HG03521 (cell line): ENCODE measurements around the gene MINDY4.

Experiments
- ATAC-seq: cut with Tn5 transposase; IDR thresholded peaks from one replicate; pipeline ENCODE4 v1.9.1; 2021; ENCODE audit warnings: mild to moderate bottlenecking, moderate library complexity; ENCODE audit not compliant: unreplicated experiment

MINDY4 gene

GRCh38 chr7:30741289-30741688 lies 29.9 kb upstream of the MINDY4 start:
- ATAC-seq: no peak

- ATAC-seq: no peak
Measured at GRCh38 chr7:30743371-30744074, 27.7 kb upstream of the MINDY4 start.

GRCh38 chr7:30744075-30744417 lies 27.2 kb upstream of the MINDY4 start:
- no peak for ATAC-seq

GRCh38 chr7:30745261-30745941 lies 25.8 kb upstream of the MINDY4 start:
- no peak for ATAC-seq

GRCh38 chr7:30750010-30750409 lies 21.2 kb upstream of the MINDY4 start:
- no peak for ATAC-seq

GRCh38 chr7:30750683-30751650 lies 20.2 kb upstream of the MINDY4 start:
- ATAC-seq: no peak

- ATAC-seq: no peak
Measured at GRCh38 chr7:30751696-30752273, 19.4 kb upstream of the MINDY4 start, which contains the start of gene INMT. Gene INMT (plus strand): TSS chr7:30752135. CDS start chr7:30752151, 16 bp downstream.

DNA sequence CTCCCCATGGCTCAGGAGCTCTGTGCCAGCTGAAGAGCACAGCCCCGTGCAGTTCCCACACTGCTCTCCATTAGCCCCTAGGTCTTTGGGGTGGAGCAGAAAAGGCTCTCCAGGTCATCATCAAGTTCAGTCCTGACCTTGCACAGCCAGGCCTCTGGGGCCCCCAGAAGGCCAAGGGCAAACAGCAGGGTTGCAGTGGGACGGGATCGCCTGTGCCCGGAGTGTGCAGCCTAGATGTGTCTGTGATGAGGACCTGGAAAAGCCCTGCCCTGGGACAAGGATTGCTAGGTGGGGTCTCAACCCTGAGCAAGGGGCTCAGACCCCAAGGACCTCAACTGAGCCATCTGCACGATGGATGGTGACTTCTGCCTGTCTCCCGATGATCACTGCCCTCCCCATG lies 18.7 kb upstream of the MINDY4 start:
- no peak for ATAC-seq

DNA sequence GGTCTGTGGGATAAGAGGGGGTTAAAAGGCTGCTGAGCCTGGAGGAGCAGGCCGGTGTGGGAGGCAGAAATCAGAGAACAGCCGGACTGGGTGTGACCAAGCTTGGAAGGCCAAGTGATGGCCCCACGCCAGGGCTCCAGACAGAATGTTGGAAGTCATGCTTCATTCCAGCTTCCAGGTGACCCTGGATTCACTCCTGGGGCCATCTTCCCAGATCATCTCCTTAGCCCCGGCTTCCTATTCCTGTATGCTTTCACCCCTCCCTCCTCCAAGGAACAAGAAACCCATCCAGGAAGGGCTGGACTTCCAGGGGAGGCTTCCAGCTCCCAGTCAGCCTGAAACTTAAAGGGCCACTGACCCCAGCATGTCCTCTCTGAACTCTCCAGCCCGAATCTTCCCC lies 18.2 kb upstream of the MINDY4 start:
- no peak for ATAC-seq

GRCh38 chr7:30754315-30754877 lies 16.8 kb upstream of the MINDY4 start:
- no peak for ATAC-seq

GRCh38 chr7:30755384-30756154 lies 15.6 kb upstream of the MINDY4 start:
- ATAC-seq: no peak

DNA sequence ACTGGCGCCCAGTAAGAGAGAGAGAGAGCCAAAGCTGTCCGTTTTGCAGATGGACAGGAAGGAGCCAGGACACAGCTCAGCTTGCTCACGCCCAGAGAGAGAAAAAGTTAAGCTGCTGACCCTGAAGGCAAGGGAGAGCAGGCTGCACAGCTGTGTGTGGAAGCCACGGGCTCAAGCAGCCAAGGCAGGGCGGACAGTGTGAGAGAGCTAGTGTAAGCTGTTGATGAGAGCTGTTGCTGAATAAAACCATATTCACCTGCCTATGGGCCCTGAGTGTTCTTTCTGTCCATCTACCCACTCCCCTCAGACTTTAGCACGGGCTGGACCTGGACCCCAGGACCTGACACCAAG lies 13.9 kb upstream of the MINDY4 start:
- ATAC-seq: no peak

- ATAC-seq: no peak
Measured at GRCh38 chr7:30760514-30761213, 10.6 kb upstream of the MINDY4 start.

DNA sequence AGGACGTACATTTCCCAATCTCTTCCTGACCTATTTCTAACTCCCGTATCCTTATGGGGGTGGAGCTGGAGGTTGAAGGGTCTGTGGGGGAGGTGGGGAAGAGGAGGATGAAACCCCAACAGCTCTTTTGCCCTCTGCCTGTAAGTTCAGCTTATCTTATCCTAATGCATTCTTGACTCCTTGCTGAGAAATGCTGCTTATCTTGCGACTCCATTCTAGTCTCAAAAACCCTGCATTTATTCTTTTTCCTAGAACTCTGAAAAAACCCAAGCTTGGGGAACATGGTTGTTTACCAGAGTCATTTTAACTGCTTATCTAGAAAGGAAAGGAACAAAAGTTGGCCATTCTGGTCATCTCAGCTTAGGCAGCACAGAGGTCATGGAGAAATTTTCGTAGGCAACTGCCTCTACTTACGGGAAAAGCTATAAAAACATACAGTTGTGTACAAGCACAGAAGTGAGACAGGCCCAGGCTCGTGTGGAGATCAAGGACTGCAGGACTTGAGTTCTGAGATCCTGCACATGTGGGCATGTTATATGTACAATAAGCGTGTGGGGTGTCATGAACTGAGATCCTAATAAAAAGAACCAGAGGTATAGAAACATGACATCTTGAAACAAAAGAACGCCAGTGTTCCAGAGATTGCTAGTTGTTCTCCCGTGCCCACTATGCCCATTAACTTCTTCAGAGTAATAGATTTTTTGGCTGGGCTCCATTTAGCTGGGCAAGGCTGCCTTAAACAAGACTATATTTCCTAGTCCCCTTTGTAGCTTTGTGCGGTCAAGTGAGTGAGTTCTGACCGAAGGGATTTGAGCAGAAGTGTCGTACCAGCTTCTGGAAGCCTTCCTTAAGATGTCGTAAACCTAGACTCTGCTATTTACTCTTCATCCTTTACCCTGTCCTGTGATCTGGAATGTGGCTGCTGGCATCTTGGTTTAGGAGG lies 9.7 kb upstream of the MINDY4 start:
- no peak for ATAC-seq

DNA sequence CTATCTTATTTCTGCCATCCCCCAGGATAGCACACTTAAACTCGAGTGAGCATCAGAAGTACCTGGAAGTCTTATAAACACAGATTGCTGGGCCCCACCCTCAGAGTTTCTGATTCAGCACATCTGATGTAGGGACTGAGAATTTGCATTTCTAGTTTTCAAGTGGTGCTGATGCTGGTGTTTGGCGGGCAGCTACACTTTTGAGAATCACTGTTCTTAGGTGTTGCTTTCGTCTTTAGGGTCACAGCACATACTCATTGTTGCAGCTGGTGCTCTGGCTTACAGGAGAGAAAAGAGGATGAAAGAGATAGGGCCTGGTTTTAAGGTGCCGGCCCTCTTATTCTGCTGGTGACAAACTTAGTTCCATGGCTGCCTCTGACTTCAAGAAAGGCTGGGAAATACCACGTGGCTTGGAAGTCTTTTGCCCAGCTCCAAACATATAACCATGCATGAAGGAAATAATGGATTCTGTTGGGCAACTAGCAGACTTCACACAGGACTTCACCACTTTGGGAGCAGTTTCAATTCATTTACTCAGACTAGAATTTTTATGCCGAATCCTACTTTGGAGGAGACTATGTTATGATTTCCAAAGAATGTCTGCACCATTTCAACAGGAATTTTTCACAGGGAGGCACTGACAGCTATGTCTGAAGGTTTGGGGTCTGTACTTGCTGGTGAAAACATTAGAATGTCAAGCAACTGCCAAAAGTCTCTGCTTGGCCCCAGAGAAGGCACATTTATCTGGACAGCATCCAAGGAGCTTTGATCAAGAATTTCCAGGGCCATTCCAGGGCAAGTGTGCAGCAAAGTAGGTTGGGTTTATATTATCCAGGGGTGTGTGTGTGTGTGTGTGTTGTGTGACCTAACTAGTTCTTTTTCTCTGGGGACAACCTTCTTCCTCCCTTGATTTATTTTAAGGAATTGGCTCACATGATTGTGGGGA lies 6.9 kb upstream of the MINDY4 start:
- peak; percentile 95 for ATAC-seq

DNA sequence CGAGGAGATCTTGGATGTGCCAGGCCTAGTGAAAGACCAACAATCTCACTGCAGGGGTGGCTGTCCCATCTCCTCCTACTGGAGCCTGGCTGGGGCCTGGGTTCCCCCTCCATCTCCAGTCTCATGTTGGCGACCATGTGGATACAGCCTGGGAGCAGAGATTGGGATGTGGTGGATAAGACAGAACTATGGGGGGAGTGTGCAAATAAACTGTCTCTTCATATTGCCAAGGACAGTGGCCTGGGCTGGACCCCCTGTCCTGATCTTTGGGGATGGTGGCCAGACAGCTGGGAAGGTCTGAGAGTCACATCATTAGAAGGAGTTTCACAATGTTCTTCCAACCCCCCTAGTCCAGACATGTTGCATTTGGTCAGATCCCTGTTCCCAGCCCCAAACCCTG lies 5.8 kb upstream of the MINDY4 start:
- no peak for ATAC-seq

GRCh38 chr7:30770845-30771173 lies 408 bp upstream of the MINDY4 start:
- no peak for ATAC-seq
